LNCAP (cell line): ENCODE data around the gene APCDD1.

ENCODE experiments used
- CTCF ChIP-seq: fragments of 450-650 bp; IDR thresholded peaks from 2 replicates; pipeline ENCODE4 v1.5.1; 2017; ENCODE audit warnings: mild to moderate bottlenecking

The APCDD1 gene

GRCh38 chr18:10486362-10486761 is 31.9 kb downstream of the APCDD1 start:
- no peak for TF ChIP-seq CTCF

- no peak for TF ChIP-seq CTCF
Measured at GRCh38 chr18:10487154-10487553, 32.7 kb downstream of the APCDD1 start.

- no peak for TF ChIP-seq CTCF
Measured at GRCh38 chr18:10488017-10488416, 33.6 kb downstream of the APCDD1 start.

- peak; percentile 56 for TF ChIP-seq CTCF
Measured at GRCh38 chr18:10490401-10491165, 36.1 kb downstream of the APCDD1 start.

- no peak for TF ChIP-seq CTCF
Measured at GRCh38 chr18:10495936-10496335, 41.5 kb downstream of the APCDD1 start.

- no peak for TF ChIP-seq CTCF
Measured at GRCh38 chr18:10497206-10497749, 42.8 kb downstream of the APCDD1 start.

- no peak for TF ChIP-seq CTCF
Measured at GRCh38 chr18:10499230-10499629, 44.8 kb downstream of the APCDD1 start.

GRCh38 chr18:10500038-10500437 is 45.6 kb downstream of the APCDD1 start:
- TF ChIP-seq CTCF = no peak
